ENCODE data around the gene RGMA.

RGMA gene

GRCh38 chr15:93091465-93091864, 2.5 kb upstream of the RGMA start:
- no peak for DNase-seq

DNA sequence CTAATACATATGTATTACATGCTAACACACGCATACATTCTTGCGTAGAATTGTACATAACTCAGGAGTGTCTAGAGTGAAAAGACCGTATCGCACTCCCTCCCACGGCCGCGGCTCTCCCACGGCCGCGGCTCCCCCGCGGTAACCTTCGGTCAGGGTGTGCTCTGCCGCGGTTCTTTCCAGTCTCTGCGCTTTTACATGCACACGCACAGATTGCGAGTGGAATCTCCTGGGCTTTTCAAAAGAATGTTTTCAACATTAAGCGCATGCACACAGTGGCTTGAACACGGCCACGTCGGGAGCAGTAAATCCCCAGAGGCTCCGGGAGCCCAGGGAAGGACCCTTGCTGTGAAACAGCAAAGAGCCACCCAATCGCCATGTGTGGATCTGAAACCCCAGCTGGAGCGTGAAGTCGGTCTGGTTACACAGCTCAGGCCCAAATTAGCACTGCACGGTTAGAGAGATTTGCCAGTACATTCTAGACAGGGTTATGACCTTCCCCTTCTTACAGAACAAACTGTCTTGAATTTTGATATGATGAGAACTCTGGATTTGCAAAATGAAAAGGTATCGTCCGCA, 805 bp upstream of the RGMA start:
- DNase-seq, result no peak

DNA sequence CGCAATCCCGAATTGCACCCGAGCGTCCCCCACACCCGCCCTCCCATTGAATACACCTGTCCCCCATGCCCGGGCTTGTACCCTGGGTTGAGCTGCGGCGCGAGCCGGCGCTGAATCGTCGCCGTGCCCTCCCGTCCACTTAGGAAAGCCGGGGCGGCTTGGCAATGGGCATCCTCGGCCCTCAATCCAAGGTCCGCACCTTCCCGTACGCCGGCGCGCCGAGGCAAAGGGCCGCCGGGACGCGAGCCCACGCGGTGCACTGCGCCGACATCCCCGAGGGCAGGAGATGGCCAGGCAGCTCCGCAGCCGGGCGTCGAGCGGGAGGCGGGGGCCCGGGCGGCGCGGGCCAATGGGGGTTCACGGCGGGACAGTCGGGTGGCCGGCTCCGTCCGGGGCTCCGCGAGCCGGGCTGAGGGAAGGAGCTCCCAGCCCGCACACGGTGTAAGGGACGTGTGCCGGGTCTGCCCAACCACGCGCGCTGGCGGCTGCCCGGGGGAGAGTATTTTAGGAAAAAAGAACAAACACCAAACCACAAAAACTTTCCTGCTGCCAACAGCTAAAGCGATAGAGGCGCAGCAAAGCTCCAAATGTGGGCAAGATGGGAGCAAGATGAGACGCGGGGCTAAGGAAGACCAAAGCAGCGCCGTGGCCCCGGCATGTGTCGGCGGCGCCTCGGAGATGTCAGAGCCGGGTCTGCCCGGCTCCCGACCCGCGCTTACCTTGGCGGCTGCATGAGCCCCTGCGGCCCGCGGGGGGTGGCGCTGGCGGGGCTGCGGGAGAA, 621 bp downstream of the RGMA start:
- no peak for DNase-seq

- peak; percentile 62 for DNase-seq
Observed at GRCh38 chr15:93087825-93088199, 1.2 kb downstream of the RGMA start.

DNA sequence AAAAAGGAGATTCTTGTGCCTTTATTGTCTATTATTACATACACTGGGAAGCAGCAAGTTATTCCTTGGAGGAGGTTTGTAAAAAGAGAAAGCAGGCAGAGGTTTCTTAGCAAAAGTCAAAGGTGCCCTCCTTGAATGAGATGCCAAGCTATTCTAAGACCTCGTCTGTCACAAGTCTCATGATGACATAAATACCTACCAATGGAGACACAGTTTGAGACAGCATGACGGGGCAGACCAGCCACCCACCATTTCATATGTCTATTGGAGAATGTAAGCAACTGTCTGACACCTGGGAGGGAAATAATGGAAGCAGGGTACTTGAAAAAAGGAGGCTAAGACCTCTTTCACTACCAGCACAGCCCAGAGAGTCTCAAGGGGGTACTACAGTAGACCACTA, 2.2 kb downstream of the RGMA start:
- DNase-seq, result no peak

GRCh38 chr15:93085692-93086091, 3.3 kb downstream of the RGMA start:
- no peak for DNase-seq

GRCh38 chr15:93082861-93083260, 6.2 kb downstream of the RGMA start:
- DNase-seq, result no peak

- no peak for DNase-seq
Observed at GRCh38 chr15:93081399-93081798, 7.6 kb downstream of the RGMA start.

DNA sequence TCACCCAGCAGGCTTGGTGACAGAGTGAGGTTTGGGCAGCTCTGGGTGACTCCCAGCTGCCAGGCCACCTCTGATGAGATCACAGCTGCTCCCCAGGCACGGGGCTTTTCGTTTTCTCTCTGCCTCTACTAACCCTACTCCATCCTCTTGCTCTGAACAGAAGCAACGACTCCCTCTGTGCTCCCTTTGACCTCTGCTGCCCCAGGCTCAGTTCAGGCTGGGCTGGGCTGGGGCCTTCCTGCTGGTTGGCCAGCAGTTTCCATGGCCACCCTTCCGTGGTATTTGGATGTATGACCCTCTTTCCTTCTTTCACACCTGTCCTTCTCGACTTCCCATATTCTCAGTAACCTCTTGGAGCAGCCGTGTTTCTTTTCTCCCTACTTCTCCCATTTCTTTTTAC, 8.6 kb downstream of the RGMA start:
- no peak for DNase-seq

GRCh38 chr15:93076875-93077274, 12.1 kb downstream of the RGMA start:
- no peak for DNase-seq

- no peak for DNase-seq
Observed at GRCh38 chr15:93076217-93076616, 12.8 kb downstream of the RGMA start.

- DNase-seq, result no peak
Observed at GRCh38 chr15:93074599-93074998, 14.4 kb downstream of the RGMA start.

DNA sequence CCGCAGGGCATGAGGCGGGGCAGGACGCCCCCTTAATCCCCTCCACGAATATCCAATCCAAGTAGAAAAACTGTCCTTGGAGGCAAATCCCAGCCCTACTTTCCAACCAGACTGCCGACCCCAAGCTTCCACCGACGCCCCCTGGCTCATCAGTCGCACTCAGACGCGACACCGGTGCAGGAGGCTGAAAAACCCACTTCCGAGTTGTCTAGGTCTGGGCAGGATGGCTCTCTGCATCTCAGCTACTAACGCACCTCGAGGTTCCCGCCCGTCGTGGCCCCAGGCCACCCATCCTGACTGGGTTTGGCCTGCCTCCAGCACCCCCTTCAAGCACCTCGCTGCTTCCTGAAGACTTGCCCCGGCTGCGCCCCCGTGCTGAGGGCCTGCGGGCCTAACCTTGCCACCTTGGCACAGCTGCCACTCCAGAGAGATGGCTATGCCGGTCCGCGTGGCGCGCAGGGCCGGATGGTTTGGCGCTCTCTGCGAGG, 15.5 kb downstream of the RGMA start:
- no peak for DNase-seq

DNA sequence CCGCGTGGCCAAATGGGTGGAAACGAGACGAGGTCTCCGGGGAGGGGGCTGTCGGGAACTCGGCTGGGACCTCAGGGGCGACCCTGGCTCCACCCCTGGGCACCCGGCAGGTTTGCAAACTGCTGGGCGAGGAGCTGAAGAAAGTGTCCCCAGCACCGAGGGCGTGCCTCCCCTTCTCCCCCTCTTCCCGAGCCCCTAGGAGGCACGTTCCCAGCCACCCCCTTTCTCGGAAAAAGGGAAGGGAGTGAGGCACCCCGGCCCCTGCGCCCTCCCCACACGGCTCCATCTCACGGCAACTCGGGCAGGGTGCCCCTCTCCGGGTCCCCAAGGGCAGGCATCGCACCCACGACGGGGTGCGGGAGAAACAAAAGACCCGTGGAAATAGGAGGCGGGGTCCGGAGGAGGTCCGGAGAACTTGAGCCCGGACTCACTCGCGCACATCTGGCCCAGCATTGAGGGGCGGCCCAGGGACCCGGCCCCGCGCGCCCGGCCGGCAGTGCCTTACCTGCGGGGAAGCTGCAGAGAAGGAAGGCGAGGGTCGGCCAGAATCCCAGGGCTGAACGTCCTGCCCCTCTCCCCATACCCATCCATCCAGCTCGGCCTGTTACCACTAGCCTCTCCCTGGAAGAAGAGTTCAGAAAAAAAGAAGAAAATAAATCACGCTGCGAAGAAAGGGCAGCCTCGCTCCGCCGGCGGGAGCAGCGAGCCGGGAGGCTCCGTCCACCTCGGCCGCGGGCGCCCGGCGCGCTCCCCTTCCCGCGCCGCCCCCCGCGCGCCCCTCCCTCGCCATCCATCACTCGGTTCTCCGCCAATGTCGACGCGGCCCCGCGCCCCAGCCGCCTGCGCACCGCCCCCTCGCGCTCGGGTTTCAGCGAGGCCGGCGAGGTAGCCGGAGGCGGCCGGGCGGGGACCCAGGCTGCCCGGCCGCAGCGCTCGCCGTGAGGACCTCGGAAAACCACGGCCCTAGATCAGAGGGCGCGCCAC, 16.3 kb downstream of the RGMA start:
- peak; percentile 74 for DNase-seq

GRCh38 chr15:93072011-93072410, 17.0 kb downstream of the RGMA start:
- DNase-seq, result peak; percentile 86

- DNase-seq, result no peak
Observed at GRCh38 chr15:93071469-93071936, 17.5 kb downstream of the RGMA start.

DNA sequence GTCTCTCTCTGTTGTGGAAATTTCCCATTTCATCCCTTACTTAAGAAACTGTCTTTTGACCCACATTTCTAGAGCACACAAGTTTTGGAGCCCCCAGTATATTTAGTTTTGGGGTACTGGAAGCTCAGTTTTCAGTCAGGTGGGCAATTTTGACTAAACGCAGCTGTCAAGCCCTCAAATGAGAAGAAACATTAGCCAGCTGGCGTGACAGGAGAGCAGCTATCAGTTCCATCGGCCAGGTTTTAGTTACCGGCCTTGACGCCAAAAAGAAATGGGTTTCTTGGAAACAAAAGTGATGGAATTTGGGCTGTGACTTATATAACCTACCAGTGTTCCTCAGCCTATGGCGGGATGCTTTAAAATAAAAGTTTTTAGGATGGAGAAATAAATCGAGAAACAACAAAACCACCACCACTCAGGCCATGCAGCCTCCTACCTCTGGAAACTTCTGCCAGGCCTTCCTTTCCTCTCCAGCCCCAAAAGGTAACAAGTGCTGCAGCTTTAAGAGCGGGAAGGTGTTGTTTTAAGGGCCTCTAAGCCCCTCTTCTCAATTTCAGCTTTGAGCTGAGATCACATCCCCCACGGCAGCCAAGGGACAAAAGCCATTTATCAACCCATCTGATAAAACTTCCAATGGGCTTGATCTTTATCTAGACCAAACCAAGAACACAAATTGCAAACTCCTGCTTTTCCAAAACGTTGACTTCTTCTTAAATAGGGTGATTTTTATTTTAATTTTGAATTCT, 18.3 kb downstream of the RGMA start:
- no peak for DNase-seq

DNA sequence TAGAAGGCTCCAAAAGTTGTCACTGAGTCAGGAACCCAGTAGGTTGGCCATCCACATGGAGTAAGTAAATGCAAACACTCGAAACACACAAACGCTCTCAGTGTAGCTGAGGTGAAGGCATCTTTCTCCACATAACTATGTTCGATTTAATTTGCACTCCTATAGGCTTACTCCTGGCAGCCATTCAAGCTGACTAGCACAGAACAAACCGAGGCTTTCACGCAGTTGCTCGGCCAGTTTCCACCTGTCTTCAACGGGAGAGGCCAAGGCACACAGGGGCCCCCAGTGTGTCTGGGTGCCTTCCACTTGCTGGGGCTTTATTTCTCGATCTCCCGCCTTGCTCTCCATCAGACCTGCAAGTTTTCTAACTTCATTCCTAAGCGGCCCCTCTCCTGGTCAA, 18.9 kb downstream of the RGMA start:
- DNase-seq, result no peak

DNA sequence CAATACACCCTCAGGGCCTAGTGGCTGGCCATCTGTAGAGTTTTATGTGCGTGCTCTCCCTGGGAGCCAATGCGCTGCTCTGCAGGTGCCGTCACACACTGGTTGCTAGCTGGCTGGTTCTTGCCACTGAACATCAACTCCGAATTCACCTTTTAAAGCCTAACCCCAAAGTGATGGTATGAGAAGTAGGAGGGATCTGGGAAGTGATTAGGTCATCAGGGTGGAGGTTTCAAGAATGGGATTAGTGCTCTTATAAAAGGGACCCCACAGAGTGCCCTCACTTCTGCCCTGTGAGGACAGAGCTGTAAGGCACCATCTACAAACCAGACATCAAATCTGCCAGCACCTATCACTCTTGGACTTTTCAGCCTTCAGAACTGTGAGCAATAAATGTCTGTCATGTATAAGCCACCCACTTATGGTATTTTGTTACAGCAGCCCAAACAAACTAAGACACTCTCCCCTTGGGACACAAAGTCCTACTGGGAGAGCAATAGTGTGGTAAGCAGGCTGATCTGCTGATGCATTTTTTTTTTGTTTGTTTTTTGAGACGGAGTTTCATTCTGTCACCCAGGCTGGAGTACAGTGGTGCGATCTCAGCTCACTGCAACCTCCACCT, 20.3 kb downstream of the RGMA start:
- DNase-seq, result no peak

- DNase-seq, result no peak
Observed at GRCh38 chr15:93067649-93068085, 21.3 kb downstream of the RGMA start.

- peak; percentile 31 for DNase-seq
Observed at GRCh38 chr15:93066834-93067648, 22.0 kb downstream of the RGMA start.
